ENCODE results near the gene DAAM1. TPM values are rescaled to one million over a fixed set of nuclear protein-coding genes. Genes with fewer than 3 reads are reported as not detected.

The DAAM1 gene
- total RNA-seq, 1 donor from 2014 or later: 146 TPM

DNA sequence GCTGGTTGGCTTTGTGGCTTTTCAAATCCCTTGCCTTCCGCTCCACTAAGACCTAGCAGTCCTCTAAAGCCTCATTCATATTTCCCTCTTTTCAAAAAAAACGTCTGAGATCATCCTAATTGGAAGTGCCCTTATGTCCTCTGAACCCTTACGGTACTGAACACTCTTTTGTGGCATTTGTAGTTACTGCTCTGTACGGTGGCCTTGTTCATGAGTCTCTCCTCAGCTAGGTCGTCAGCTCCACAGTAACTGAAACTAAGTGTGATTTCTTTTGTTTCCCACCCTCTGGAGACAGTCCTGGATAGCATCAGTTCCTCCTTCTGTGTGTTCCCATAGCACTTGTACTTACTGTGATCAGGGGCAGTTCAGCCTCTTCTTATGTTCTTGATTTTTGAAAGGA, 49.7 kb downstream of the DAAM1 start:
- TF ChIP-seq CTCF (IDR thresholded peaks at IDR 0.05; ENCODE audit: partially characterized antibody, unreplicated experiment): no peak
- peaks cover 10% of the 10 kb centered on the region for H3K4me1 Mint-ChIP-seq (ENCODE audit: low read depth, unreplicated experiment)
- H3K9me3 Mint-ChIP-seq (ENCODE audit: unreplicated experiment): peaks cover 1% of the 10 kb centered on the region
- no peaks in the 10 kb centered on the region for H3K36me3 Mint-ChIP-seq (ENCODE audit: unreplicated experiment)
- no peak overlapping the region for H3K4me3 Mint-ChIP-seq (ENCODE audit: unreplicated experiment)
- no peak overlapping the region for H3K27ac Mint-ChIP-seq (ENCODE audit: unreplicated experiment)
- peaks cover 3% of the 10 kb centered on the region for H3K27me3 Mint-ChIP-seq (ENCODE audit: unreplicated experiment)
- DNase-seq: no peak

DNA sequence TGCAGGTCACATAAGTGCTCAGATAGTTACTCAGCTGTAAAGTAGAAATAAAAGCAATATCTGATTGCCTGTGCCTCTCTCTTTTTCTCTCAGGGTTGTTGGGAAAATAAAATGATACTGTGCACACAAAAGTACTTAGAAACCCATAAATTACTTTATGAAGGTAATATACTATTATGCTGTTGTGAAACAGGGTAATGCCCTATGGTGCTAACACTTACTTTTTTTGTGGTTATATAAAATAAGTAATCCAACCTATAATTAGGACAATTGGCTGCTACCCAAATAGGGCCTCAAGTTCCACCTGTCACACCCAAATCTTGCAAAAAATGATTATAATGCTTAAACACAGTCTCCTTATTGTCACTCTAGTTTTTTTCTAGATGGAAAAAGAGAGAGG, 50.6 kb downstream of the DAAM1 start:
- Mint-ChIP-seq H3K27ac (ENCODE audit: unreplicated experiment) (no peak overlapping the region), H3K4me3 (ENCODE audit: unreplicated experiment) (no peak overlapping the region), H3K9me3 (ENCODE audit: unreplicated experiment) (no peaks in the 10 kb centered on the region), H3K27me3 (ENCODE audit: unreplicated experiment) (peaks cover 3% of the 10 kb centered on the region), H3K4me1 (ENCODE audit: low read depth, unreplicated experiment) (peaks cover 10% of the 10 kb centered on the region), H3K36me3 (ENCODE audit: unreplicated experiment) (no peaks in the 10 kb centered on the region)
- TF ChIP-seq CTCF (IDR thresholded peaks at IDR 0.05; ENCODE audit: partially characterized antibody, unreplicated experiment): no peak
- DNase-seq: no peak

DNA sequence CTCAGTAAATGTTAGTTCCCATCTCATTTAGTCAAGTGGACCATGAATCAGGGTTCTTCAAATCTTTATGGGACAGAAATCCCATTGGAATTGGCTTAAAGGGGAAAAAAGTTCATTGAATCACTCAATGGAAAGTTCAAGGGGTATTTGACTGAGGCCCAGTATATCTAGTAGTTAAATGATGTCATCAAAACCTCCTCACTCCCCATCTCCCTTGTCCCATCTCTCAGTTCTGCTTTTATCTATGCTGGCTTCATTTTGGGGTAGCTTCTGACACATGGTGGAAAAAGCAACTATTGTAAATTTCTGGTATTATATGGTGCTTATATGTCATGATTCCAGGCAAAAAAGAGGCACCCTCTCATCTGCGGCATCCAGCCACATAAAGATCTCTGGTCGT, 51.9 kb downstream of the DAAM1 start:
- Mint-ChIP-seq H3K4me3 (ENCODE audit: unreplicated experiment) (no peak overlapping the region), H3K27ac (ENCODE audit: unreplicated experiment) (no peak overlapping the region), H3K4me1 (ENCODE audit: low read depth, unreplicated experiment) (peaks cover 10% of the 10 kb centered on the region), H3K9me3 (ENCODE audit: unreplicated experiment) (no peaks in the 10 kb centered on the region), H3K27me3 (ENCODE audit: unreplicated experiment) (no peaks in the 10 kb centered on the region), H3K36me3 (ENCODE audit: unreplicated experiment) (no peaks in the 10 kb centered on the region)
- no peak for TF ChIP-seq CTCF (IDR thresholded peaks at IDR 0.05; ENCODE audit: partially characterized antibody, unreplicated experiment)
- DNase-seq: no peak

DNA sequence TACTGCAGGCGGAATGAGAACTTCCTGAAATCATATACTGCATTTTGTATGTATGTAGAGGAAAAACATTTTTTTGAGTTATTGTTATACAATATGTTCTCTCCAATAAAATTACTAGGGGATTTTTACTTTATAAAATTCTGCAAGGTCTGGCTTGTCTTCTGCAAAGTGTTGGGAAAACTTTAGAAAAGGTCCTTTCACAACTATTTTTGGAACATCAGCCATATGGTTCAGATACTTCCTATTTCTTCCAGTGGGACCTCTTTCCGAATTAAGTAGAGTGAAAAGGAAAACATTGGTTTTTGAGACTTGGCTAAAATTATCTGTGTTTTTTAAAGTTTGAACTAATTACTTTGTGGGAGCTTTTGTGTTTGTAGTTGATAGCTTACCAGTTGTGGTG, 52.7 kb downstream of the DAAM1 start:
- no peak for TF ChIP-seq CTCF (IDR thresholded peaks at IDR 0.05; ENCODE audit: partially characterized antibody, unreplicated experiment)
- DNase-seq: no peak
- no peak overlapping the region for H3K4me3 Mint-ChIP-seq (ENCODE audit: unreplicated experiment)
- H3K36me3 Mint-ChIP-seq (ENCODE audit: unreplicated experiment): no peaks in the 10 kb centered on the region
- no peaks in the 10 kb centered on the region for H3K9me3 Mint-ChIP-seq (ENCODE audit: unreplicated experiment)
- H3K27me3 Mint-ChIP-seq (ENCODE audit: unreplicated experiment): no peaks in the 10 kb centered on the region
- no peak overlapping the region for H3K27ac Mint-ChIP-seq (ENCODE audit: unreplicated experiment)
- peaks cover 10% of the 10 kb centered on the region for H3K4me1 Mint-ChIP-seq (ENCODE audit: low read depth, unreplicated experiment)

- H3K4me1 Mint-ChIP-seq (ENCODE audit: low read depth, unreplicated experiment): peaks cover 10% of the 10 kb centered on the region
- no peak for DNase-seq
- H3K9me3 Mint-ChIP-seq (ENCODE audit: unreplicated experiment): no peaks in the 10 kb centered on the region
- no peaks in the 10 kb centered on the region for H3K36me3 Mint-ChIP-seq (ENCODE audit: unreplicated experiment)
- no peak overlapping the region for H3K4me3 Mint-ChIP-seq (ENCODE audit: unreplicated experiment)
- no peak overlapping the region for H3K27ac Mint-ChIP-seq (ENCODE audit: unreplicated experiment)
- no peaks in the 10 kb centered on the region for H3K27me3 Mint-ChIP-seq (ENCODE audit: unreplicated experiment)
- TF ChIP-seq CTCF (IDR thresholded peaks at IDR 0.05; ENCODE audit: partially characterized antibody, unreplicated experiment): no peak
These were observed 54.7 kb downstream of the DAAM1 start for GRCh38 chr14:59243174-59243573.

Data from glutamatergic neuron (in vitro differentiated cells).